Trophoblast cell (in vitro differentiated cells and primary cell): ENCODE measurements around the gene CST5.
"Not testable (repeated sequence)": the region's sequence is repeated elsewhere in the genome, so short reads cannot be mapped to it uniquely, and the experiment has no call there.

ENCODE experiments used
- DNase-seq, 2 donors: peaks; one replicate each; pipeline ENCODE4 v3.0.0-alpha.2; 2016
- H2AFZ ChIP-seq: 2 replicates; pipeline ENCODE4 v1.6.1; 2013; ENCODE audit warnings: low read length, moderate library complexity, mild to moderate bottlenecking; ENCODE audit not compliant: insufficient read depth, poor library complexity
- H2AK5ac ChIP-seq: 2 replicates; pipeline ENCODE4 v1.6.1; 2013; ENCODE audit warnings: mild to moderate bottlenecking, low read length
- H2BK120ac ChIP-seq: 2 replicates; pipeline ENCODE4 v1.6.1; 2013; ENCODE audit warnings: low read length, mild to moderate bottlenecking, moderate library complexity; ENCODE audit not compliant: insufficient read depth, poor library complexity
- H2BK12ac ChIP-seq: 2 replicates; pipeline ENCODE4 v1.6.1; 2013; ENCODE audit warnings: mild to moderate bottlenecking, low read length, moderate library complexity
- H2BK5ac ChIP-seq: 2 replicates; pipeline ENCODE4 v1.6.1; 2013; ENCODE audit warnings: low read length, low read depth, moderate library complexity, mild to moderate bottlenecking; ENCODE audit not compliant: poor library complexity
- H3K14ac ChIP-seq: 2 replicates; pipeline ENCODE4 v1.6.1; 2013; ENCODE audit warnings: mild to moderate bottlenecking, low read length
- H3K18ac ChIP-seq: 2 replicates; pipeline ENCODE4 v1.6.1; 2013; ENCODE audit warnings: mild to moderate bottlenecking, low read length
- H3K23ac ChIP-seq: 2 replicates; pipeline ENCODE4 v1.6.1; 2013; ENCODE audit warnings: low read length
- H3K27ac ChIP-seq: 2 replicates; pipeline ENCODE4 v1.5.1; 2013; ENCODE audit warnings: low read depth, mild to moderate bottlenecking, inconsistent platforms, low read length, moderate library complexity
- H3K27me3 ChIP-seq: 2 replicates; pipeline ENCODE4 v1.6.1; 2013; ENCODE audit warnings: inconsistent platforms, mild to moderate bottlenecking, low read length, moderate library complexity; ENCODE audit not compliant: insufficient read depth
- H3K36me3 ChIP-seq, 2 experiments: 1 replicate in 1 of 2; 2 replicates in 1 of 2; pipeline ENCODE4 v1.6.1; 2013; ENCODE audit warnings: low read length in 2 of 2, mild to moderate bottlenecking in 2 of 2, moderate library complexity in 1 of 2; ENCODE audit not compliant: insufficient read depth in 2 of 2, control insufficient read depth in 1 of 2
- H3K4ac ChIP-seq: 2 replicates; pipeline ENCODE4 v1.6.1; 2013; ENCODE audit warnings: low read depth, mild to moderate bottlenecking, low read length, moderate library complexity
- H3K4me1 ChIP-seq, 2 experiments: 1 replicate in 1 of 2; 2 replicates in 1 of 2; pipeline ENCODE4 v1.6.1; 2013; ENCODE audit warnings: low read length in 2 of 2, mild to moderate bottlenecking in 2 of 2, moderate library complexity in 1 of 2; ENCODE audit not compliant: insufficient read depth in 2 of 2, control insufficient read depth in 1 of 2
- H3K4me2 ChIP-seq: 2 replicates; pipeline ENCODE4 v1.6.1; 2013; ENCODE audit warnings: inconsistent platforms, mild to moderate bottlenecking, low read length, moderate library complexity
- H3K4me3 ChIP-seq: 2 replicates; pipeline ENCODE4 v1.5.1; 2013; ENCODE audit warnings: mild to moderate bottlenecking, low read depth, low read length, inconsistent platforms
- H3K79me1 ChIP-seq: one replicate; pipeline ENCODE4 v1.6.1; 2013; ENCODE audit warnings: low read length
- H3K79me2 ChIP-seq: 2 replicates; pipeline ENCODE4 v1.6.1; 2013; ENCODE audit warnings: low read length, mild to moderate bottlenecking; ENCODE audit not compliant: control insufficient read depth, insufficient read depth, poor library complexity
- H3K9ac ChIP-seq: 2 replicates; pipeline ENCODE4 v1.6.1; 2013; ENCODE audit warnings: mild to moderate bottlenecking, low read length
- H3K9me3 ChIP-seq: 2 replicates; pipeline ENCODE4 v1.6.1; 2013; ENCODE audit warnings: low read depth, mild to moderate bottlenecking, control low read depth, inconsistent platforms, low read length; ENCODE audit not compliant: insufficient read depth
- H4K12ac ChIP-seq: 2 replicates; pipeline ENCODE4 v1.6.1; 2013; ENCODE audit warnings: low read depth, mild to moderate bottlenecking, low read length, moderate library complexity
- H4K8ac ChIP-seq: 2 replicates; pipeline ENCODE4 v1.6.1; 2013; ENCODE audit warnings: low read depth, mild to moderate bottlenecking, low read length, moderate library complexity
- H4K91ac ChIP-seq: one replicate; pipeline ENCODE4 v1.6.1; 2013; ENCODE audit warnings: low read depth, mild to moderate bottlenecking, low read length, moderate library complexity
- WGBS: extraction: QIAGEN DNeasy Blood & Tissue Kit; methylation state at CpG from one replicate; pipeline ENCODE4 v1.1.7; 2013; ENCODE audit warnings: missing lambda C conversion rate; ENCODE audit not compliant: insufficient read length, insufficient coverage; ENCODE audit errors: extremely low coverage; 5-methylcytosine and 5-hydroxymethylcytosine counted together

CST5 gene

GRCh38 chr20:23909390-23909789 is 29.8 kb upstream of the CST5 start:
- Histone ChIP-seq H3K27me3 (no peaks in the 10 kb centered on the region), H3K9ac (no peak overlapping the region), H2BK120ac (no peak overlapping the region), H3K79me1 (no peaks in the 10 kb centered on the region), H2AFZ (no peak overlapping the region), H3K36me3 (no peaks in the 10 kb centered on the region), H2BK5ac (no peak overlapping the region), H4K91ac (no peak overlapping the region), H3K79me2 (no peaks in the 10 kb centered on the region), H3K27ac (no peak overlapping the region), H3K9me3 (no peaks in the 10 kb centered on the region), H3K4me3 (no peak overlapping the region), H3K4ac (no peak overlapping the region), H3K14ac (no peak overlapping the region), H2BK12ac (no peak overlapping the region), H4K8ac (no peak overlapping the region), H3K4me1 (no peaks in the 10 kb centered on the region), H3K18ac (no peak overlapping the region), H3K23ac (no peak overlapping the region), H2AK5ac (no peak overlapping the region), H3K4me2 (no peak overlapping the region), H4K12ac (no peak overlapping the region)
- no peak for DNase-seq
- WGBS = no CpG with 5 or more reads among the region's 2 CpGs

DNA sequence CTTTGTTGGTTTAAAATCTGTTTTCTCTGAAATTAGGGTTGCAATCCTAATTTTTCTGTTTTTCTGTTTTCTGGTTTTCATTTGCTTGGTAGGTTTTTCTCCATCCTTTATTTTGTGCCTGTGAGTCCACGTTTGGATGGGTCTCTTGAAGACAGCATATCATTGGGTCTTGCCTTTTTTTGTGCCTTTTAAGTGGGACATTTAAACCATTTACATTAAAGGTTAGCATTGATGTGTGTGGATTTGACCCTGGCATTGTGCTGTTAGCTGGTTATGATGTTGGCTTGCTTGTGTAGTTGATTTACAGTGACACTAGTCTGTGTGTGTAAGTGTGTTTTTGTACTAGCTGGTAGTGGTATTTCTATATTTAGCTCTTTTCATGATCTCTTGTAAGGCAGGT is 28.0 kb upstream of the CST5 start:
- no peak overlapping the region for H4K8ac ChIP-seq
- H4K12ac ChIP-seq = no peak overlapping the region
- H3K4me1 ChIP-seq = no peaks in the 10 kb centered on the region
- no peak overlapping the region for H3K4me2 ChIP-seq
- H3K18ac ChIP-seq = no peak overlapping the region
- H2BK120ac ChIP-seq = no peak overlapping the region
- no peak overlapping the region for H4K91ac ChIP-seq
- H3K4me3 ChIP-seq = no peak overlapping the region
- H3K9ac ChIP-seq = no peak overlapping the region
- no peak overlapping the region for H2BK5ac ChIP-seq
- no peaks in the 10 kb centered on the region for H3K79me2 ChIP-seq
- WGBS = no CpG with 5 or more reads among the region's 1 CpG
- no peak overlapping the region for H2AFZ ChIP-seq
- H3K23ac ChIP-seq = no peak overlapping the region
- no peak overlapping the region for H2BK12ac ChIP-seq
- H3K36me3 ChIP-seq = no peaks in the 10 kb centered on the region
- no peak for DNase-seq
- H3K4ac ChIP-seq = no peak overlapping the region
- H3K14ac ChIP-seq = no peak overlapping the region
- no peaks in the 10 kb centered on the region for H3K27me3 ChIP-seq
- no peak overlapping the region for H3K27ac ChIP-seq
- H3K9me3 ChIP-seq = no peaks in the 10 kb centered on the region
- H2AK5ac ChIP-seq = no peak overlapping the region
- H3K79me1 ChIP-seq = no peaks in the 10 kb centered on the region

DNA sequence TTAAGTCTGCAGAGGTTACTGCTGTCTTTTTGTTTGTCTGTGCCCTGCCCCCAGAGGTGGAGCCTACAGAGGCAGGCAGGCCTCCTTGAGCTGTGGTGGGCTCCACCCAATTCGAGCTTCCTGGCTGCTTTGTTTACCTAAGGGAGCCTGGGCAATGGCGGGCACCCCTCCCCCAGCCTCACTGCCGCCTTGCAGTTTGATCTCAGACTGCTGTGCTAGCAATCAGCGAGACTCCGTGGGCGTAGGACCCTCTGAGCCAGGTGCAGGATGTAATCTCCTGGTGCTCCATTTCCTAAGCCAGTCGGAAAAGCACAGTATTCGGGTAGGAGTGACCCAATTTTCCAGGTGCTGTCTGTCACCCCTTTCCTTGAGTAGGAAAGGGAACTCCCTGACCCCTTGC is 22.8 kb upstream of the CST5 start:
- H2AK5ac ChIP-seq, H2BK12ac ChIP-seq, H4K91ac ChIP-seq, H3K27me3 ChIP-seq, H3K27ac ChIP-seq, H3K4ac ChIP-seq, H3K14ac ChIP-seq, H3K18ac ChIP-seq, H2BK5ac ChIP-seq, H3K4me1 ChIP-seq, H3K4me2 ChIP-seq, H3K79me1 ChIP-seq, H3K23ac ChIP-seq, H3K79me2 ChIP-seq, H3K9me3 ChIP-seq, H4K8ac ChIP-seq, H4K12ac ChIP-seq, H3K4me3 ChIP-seq, H2AFZ ChIP-seq, H3K36me3 ChIP-seq, DNase-seq, H2BK120ac ChIP-seq, H3K9ac ChIP-seq: not testable (repeated sequence)
- WGBS = no CpG with 5 or more reads among the region's 8 CpGs

- H3K36me3 ChIP-seq, H2BK5ac ChIP-seq, H2BK120ac ChIP-seq, H3K27ac ChIP-seq, H3K9ac ChIP-seq, H3K14ac ChIP-seq, H3K27me3 ChIP-seq, H3K4me3 ChIP-seq, H4K8ac ChIP-seq, H2BK12ac ChIP-seq, H3K4me2 ChIP-seq, H4K91ac ChIP-seq, H3K23ac ChIP-seq, H3K79me2 ChIP-seq, H3K4ac ChIP-seq, DNase-seq, H4K12ac ChIP-seq, H3K79me1 ChIP-seq, H3K9me3 ChIP-seq, H3K4me1 ChIP-seq, H2AK5ac ChIP-seq, H2AFZ ChIP-seq, H3K18ac ChIP-seq: not testable (repeated sequence)
- WGBS = no CpG with 5 or more reads among the region's 4 CpGs
Measured at GRCh38 chr20:23890867-23891266, 11.3 kb upstream of the CST5 start.
